Fibroblast of skin of left quadriceps (primary cell): ENCODE results near the gene GPX3.

ENCODE experiments used
- DNase-seq, 2 experiments: peaks; one replicate each; pipeline ENCODE4 v3.0.0-alpha.2; 2013; ENCODE audit warnings: low read depth in 2 of 2

Gene GPX3

GRCh38 chr5:151033217-151033934 is 13.0 kb downstream of the GPX3 start:
- DNase-seq = no peak

- DNase-seq = no peak
Observed at GRCh38 chr5:151034422-151035379, 14.3 kb downstream of the GPX3 start.

- no peak for DNase-seq
Observed at GRCh38 chr5:151036556-151036955, 16.2 kb downstream of the GPX3 start.

- no peak for DNase-seq
Observed at GRCh38 chr5:151037561-151038411, 17.4 kb downstream of the GPX3 start.

- DNase-seq = no peak
Observed at GRCh38 chr5:151038412-151038745, 18.0 kb downstream of the GPX3 start.

- no peak for DNase-seq
Observed at GRCh38 chr5:151038801-151039238, 18.4 kb downstream of the GPX3 start.

- DNase-seq = no peak
Observed at GRCh38 chr5:151039665-151040064, 19.3 kb downstream of the GPX3 start.

GRCh38 chr5:151040211-151040747 is 19.9 kb downstream of the GPX3 start:
- DNase-seq = no peak

- no peak for DNase-seq
Observed at GRCh38 chr5:151041577-151042268, 21.3 kb downstream of the GPX3 start.

GRCh38 chr5:151042453-151043093 is 22.2 kb downstream of the GPX3 start:
- no peak for DNase-seq

- DNase-seq = no peak
Observed at GRCh38 chr5:151047814-151048425, 27.5 kb downstream of the GPX3 start.

GRCh38 chr5:151048526-151048925 is 28.1 kb downstream of the GPX3 start:
- DNase-seq = no peak

- peak; percentile 35 to 44 for DNase-seq
Observed at GRCh38 chr5:151051066-151051930, 30.9 kb downstream of the GPX3 start.

GRCh38 chr5:151051931-151052608 is 31.7 kb downstream of the GPX3 start:
- DNase-seq = no peak

- no peak for DNase-seq
Observed at GRCh38 chr5:151052836-151053235, 32.4 kb downstream of the GPX3 start.

GRCh38 chr5:151053796-151054462 is 33.5 kb downstream of the GPX3 start:
- DNase-seq = no peak

GRCh38 chr5:151054709-151055108 is 34.3 kb downstream of the GPX3 start:
- DNase-seq = no peak

- no peak for DNase-seq
Observed at GRCh38 chr5:151055336-151055735, 34.9 kb downstream of the GPX3 start.
